NT2/D1 (cell line): ENCODE results near the gene ULK4.

Source experiments
- SUZ12 ChIP-seq: IDR thresholded peaks from 2 replicates; pipeline ENCODE4 v1.6.1; 2011; ENCODE audit not compliant: insufficient read length, insufficient read depth; ENCODE audit errors: extremely low read depth
- YY1 ChIP-seq: IDR thresholded peaks from 2 replicates; pipeline ENCODE4 v1.6.1; 2011; ENCODE audit not compliant: insufficient read length, insufficient read depth
- ZNF274 ChIP-seq: IDR thresholded peaks from 2 replicates; pipeline ENCODE4 v1.6.1; 2011; ENCODE audit warnings: mild to moderate bottlenecking, low read depth, low read length

DNA sequence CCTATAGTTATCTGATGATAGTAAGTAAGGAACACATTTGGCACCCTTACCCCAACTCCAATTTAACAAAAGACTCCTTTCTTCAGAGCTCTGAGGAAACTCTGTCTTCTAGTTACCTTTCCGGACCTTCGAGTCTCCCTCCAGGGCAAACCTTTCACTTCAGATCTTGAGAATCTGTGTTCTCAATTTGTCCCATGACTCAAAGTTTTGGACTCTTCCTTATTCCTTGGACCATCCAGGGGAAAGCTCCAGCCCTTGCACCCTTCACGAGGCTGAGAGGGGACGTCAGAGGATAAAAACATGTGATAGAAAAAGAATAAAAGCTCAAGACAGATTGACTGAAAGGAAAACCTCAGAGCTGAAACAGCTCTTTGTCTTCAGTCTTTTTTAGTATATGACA is 685.7 kb downstream of the ULK4 start:
- no peak for TF ChIP-seq YY1
- no peak for TF ChIP-seq ZNF274
- no peak for TF ChIP-seq SUZ12
